Measurements from ENCODE around the gene SHH. TPM values are rescaled to one million over a fixed set of nuclear protein-coding genes. Genes with fewer than 3 reads are reported as not detected.

SHH gene
- total and polyA plus RNA-seq, 2 of the 4 experiments (the other 2 are of a cell fraction), result under 0.01 to 0.03 TPM

DNA sequence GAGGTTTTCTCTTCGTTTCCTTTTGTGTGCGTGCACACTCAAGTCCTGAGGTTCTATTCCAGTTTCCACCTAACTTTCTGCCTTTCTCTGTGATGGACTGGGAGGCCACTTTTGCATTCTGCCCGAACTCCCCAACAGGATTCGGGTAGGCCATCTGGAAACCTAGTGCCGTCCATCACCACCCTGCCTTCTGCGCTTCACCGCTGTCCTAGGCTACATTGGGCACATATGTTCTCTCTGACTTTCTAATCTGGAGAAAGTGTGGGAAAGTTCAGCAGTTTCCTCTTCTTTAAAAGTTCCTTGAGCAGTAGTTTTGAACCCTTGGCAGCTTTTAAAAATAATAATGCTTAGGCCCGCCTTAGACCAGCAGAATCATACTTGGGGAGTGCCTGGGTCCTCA is 46.8 kb downstream of the SHH start:
- dilution Hi-C loops (cut with HindIII; ENCODE audit: low sequenced_read_pairs, unreplicated experiment), result no loop called here

More for the DNA sequence above, 46.8 kb downstream of the SHH start:
- Histone ChIP-seq H4K8ac (ENCODE audit: low read depth in 2 of 2, low read length in 2 of 2) (no peak overlapping the region), H3K18ac (ENCODE audit: low read depth, low read length) (no peak overlapping the region), H2BK120ac (ENCODE audit: low read depth, low read length) (no peak overlapping the region), H3K4me3 (ENCODE audit: insufficient read depth, low read depth, low read length) (no peak overlapping the region), H2AK9ac (replicated peaks; ENCODE audit: low read depth, low read length, poor library complexity) (no peak overlapping the region), H2BK5ac (ENCODE audit: low read depth, low read length, poor library complexity, severe bottlenecking) (no peak overlapping the region), H3K36me3 (ENCODE audit: control insufficient read depth, insufficient read depth, low read length) (peaks cover 42% of the 10 kb centered on the region), H2BK15ac (ENCODE audit: low read depth, low read length) (no peak overlapping the region), H2AFZ (replicated peaks; ENCODE audit: low read length, poor library complexity) (no peak overlapping the region), H3K27me3 (ENCODE audit: control insufficient read depth, insufficient read depth, low read length) (no peaks in the 10 kb centered on the region), H3K79me1 (ENCODE audit: low read depth in 1 of 2, low read length in 2 of 2) (peaks cover 27 to 45% of the 10 kb centered on the region in 2 experiments), H3K4ac (ENCODE audit: low read depth, low read length) (no peak overlapping the region), H4K5ac (ENCODE audit: low read depth, low read length) (no peak overlapping the region), H3K4me2 (ENCODE audit: low read depth, low read length) (no peak overlapping the region), H2AK5ac (ENCODE audit: low read depth, low read length) (no peak overlapping the region), H4K91ac (ENCODE audit: insufficient read depth, low read depth, low read length) (no peak overlapping the region), H3K14ac (replicated peaks; ENCODE audit: low read depth, low read length) (no peak overlapping the region), H3K9me3 (ENCODE audit: control insufficient read depth, insufficient read depth, low read length) (no peaks in the 10 kb centered on the region), H3K9ac (ENCODE audit: low read depth, low read length) (no peak overlapping the region), H3K56ac (ENCODE audit: extremely low read depth, insufficient read depth, low read length) (no peak overlapping the region), H3K9me1 (ENCODE audit: insufficient read depth, low read length) (peaks cover 8% of the 10 kb centered on the region; the same call in 1 of the 2 replicates), H2BK20ac (ENCODE audit: low read depth, low read length) (no peak overlapping the region), H3K23ac (ENCODE audit: low read depth, low read length) (no peak overlapping the region), H3K27ac (ENCODE audit: insufficient read depth, low read length) (no peak overlapping the region), H4K20me1 (ENCODE audit: insufficient read depth, low read length) (peaks cover 34% of the 10 kb centered on the region), H3K4me1 (ENCODE audit: control insufficient read depth, insufficient read depth, low read length) (peaks cover 2% of the 10 kb centered on the region; the same call in 1 of the 2 replicates)
- CTCF ChIA-PET, result interaction anchor here (2.1 kb wide), 1 partner anchor 167 kb away, joined by 14 read pairs; no protein-coding TSS in a partner anchor
- ATAC-seq (ENCODE audit: low read depth) (no peak), DNase-seq (no peak)
- WGBS, 2 experiments (ENCODE audit: extremely low coverage in 2 of 2, insufficient read length in 1 of 2), result 100% methylated on average over 1 of the region's 8 CpGs; no CpG with 5 or more reads in 1 of the 2 experiments
- POLR2A ChIA-PET (ENCODE audit: unreplicated experiment), result no interaction called here
- intact Hi-C loops (cut with micrococcal nuclease) (loop anchor here (5.0 kb wide), 1 partner anchor 838 kb away; no protein-coding TSS in a partner anchor), in situ Hi-C loops (cut with MboI; ENCODE audit: low sequenced_read_pairs) (loop anchor here (25.0 kb wide), 1 partner anchor 378 kb away; no protein-coding TSS in a partner anchor)
- no TSS peak for BruUV-seq (replicated peaks)
- TF ChIP-seq MAZ (IDR thresholded peaks at IDR 0.05; ENCODE audit: borderline replicate concordance, low read depth, low read length) (no peak), FOS (IDR thresholded peaks at IDR 0.05; ENCODE audit: low read depth, low read length) (no peak), SMC3 (IDR thresholded peaks at IDR 0.05; ENCODE audit: low read depth, low read length) (no peak), RFX5 (IDR thresholded peaks at IDR 0.05; ENCODE audit: low read depth, low read length) (no peak), RAD21 (IDR thresholded peaks at IDR 0.05; ENCODE audit: low read length) (no peak), MAFK (IDR thresholded peaks at IDR 0.05; ENCODE audit: low read depth, low read length) (no peak), BHLHE40 (IDR thresholded peaks at IDR 0.05; ENCODE audit: low read depth, low read length) (no peak), MXI1 (IDR thresholded peaks at IDR 0.05; ENCODE audit: borderline replicate concordance, low read depth, low read length) (no peak), CHD1 (IDR thresholded peaks at IDR 0.05; ENCODE audit: low read depth, low read length) (no peak), NFE2L2 (IDR thresholded peaks at IDR 0.05; ENCODE audit: low read depth, low read length) (no peak), POLR2A (IDR thresholded peaks at IDR 0.05; ENCODE audit: low read depth, low read length) (no peak), RCOR1 (IDR thresholded peaks at IDR 0.05; ENCODE audit: insufficient replicate concordance, low read length) (no peak), CEBPB (IDR thresholded peaks at IDR 0.05; ENCODE audit: low read depth, low read length) (no peak)
- TF ChIP-seq, protein P1, sequence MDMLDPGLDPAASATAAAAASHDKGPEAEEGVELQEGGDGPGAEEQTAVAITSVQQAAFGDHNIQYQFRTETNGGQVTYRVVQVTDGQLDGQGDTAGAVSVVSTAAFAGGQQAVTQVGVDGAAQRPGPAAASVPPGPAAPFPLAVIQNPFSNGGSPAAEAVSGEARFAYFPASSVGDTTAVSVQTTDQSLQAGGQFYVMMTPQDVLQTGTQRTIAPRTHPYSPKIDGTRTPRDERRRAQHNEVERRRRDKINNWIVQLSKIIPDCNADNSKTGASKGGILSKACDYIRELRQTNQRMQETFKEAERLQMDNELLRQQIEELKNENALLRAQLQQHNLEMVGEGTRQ (IDR thresholded peaks at IDR 0.05; ENCODE audit: low read depth, low read length), result no peak
- TF ChIP-seq, protein P2, sequence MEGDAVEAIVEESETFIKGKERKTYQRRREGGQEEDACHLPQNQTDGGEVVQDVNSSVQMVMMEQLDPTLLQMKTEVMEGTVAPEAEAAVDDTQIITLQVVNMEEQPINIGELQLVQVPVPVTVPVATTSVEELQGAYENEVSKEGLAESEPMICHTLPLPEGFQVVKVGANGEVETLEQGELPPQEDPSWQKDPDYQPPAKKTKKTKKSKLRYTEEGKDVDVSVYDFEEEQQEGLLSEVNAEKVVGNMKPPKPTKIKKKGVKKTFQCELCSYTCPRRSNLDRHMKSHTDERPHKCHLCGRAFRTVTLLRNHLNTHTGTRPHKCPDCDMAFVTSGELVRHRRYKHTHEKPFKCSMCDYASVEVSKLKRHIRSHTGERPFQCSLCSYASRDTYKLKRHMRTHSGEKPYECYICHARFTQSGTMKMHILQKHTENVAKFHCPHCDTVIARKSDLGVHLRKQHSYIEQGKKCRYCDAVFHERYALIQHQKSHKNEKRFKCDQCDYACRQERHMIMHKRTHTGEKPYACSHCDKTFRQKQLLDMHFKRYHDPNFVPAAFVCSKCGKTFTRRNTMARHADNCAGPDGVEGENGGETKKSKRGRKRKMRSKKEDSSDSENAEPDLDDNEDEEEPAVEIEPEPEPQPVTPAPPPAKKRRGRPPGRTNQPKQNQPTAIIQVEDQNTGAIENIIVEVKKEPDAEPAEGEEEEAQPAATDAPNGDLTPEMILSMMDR (conservative IDR thresholded peaks at IDR 0.05; ENCODE audit: low read depth, low read length), result no peak
- TF ChIP-seq, protein P3, sequence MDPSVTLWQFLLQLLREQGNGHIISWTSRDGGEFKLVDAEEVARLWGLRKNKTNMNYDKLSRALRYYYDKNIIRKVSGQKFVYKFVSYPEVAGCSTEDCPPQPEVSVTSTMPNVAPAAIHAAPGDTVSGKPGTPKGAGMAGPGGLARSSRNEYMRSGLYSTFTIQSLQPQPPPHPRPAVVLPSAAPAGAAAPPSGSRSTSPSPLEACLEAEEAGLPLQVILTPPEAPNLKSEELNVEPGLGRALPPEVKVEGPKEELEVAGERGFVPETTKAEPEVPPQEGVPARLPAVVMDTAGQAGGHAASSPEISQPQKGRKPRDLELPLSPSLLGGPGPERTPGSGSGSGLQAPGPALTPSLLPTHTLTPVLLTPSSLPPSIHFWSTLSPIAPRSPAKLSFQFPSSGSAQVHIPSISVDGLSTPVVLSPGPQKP (IDR thresholded peaks at IDR 0.05; ENCODE audit: borderline replicate concordance, low read depth, low read length), result no peak
